Smooth muscle cell of the brain vasculature (primary cell): ENCODE results near the gene ETV3.

ENCODE experiments used
- DNase-seq: peaks from one replicate; pipeline ENCODE4 v3.0.0-alpha.2; 2012; ENCODE audit warnings: low read depth, low spot score

The ETV3 gene

DNA sequence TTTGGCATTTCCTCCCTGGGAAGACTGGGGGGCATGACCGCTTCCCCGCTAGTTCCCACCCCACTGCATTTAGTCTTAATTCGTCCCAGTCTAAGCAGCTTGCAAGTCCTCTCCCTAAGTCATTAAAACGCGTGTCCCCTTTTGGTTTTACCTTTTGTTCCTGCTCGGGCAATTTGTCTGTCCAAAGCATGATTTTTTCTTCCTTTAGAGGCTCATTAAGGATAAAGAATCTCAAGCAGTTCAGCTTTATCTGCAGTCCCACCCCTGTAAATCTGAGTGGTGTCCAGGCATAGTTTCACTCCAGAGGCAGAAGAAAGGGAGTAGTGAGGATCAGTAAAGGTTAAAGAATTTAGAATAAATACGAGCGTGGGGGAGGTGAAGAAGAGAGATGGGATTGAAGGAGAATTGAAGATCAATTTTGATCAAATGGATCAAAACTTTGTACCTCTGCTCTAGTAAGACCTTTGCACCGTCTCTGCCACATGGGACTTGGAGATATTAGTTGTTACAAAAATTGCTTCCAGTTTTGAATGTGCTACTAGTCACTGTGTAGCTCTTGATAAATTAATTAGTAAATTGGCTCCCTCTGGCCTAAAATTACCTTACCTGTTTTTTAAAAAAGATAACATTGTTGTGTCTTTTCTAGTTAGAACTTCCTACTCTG lies 989 bp upstream of the ETV3 start:
- no peak for DNase-seq

DNA sequence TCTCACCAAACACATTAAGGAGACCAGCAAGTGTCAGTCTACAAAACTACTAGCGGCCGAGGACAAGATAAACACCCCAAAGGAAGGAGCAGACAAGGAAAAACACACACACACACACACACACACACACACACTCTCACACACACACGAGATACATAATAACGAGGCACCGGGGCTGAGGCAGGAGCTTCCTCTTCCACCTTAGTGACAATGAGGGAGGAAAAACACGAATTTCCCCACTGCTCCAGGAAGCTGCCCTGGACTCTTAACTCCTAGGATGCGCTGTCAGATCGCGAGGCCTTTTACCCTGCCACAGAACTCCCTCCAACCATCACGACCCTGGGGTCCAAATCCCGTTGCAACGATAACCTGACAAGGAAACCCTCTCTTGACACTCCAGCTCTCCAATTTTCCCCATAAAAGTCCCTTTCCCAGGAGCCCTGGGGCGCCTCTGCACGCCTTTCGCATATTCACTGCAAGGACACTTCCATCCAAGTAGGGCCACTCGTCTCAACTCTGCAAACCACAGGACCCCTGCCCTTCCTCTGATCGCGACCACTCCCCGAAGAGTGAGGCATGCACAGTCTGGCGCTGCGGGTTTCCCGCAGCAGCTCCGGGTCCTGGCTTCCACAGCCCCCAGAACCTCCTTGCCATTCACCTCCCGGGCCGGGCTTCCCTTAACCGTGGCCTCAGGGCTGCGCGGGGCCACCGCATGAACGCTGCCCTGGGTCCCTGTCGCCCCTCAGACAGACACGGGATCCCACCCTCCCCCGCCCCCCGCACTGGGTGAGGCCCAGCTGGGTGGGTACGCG lies 581 bp downstream of the ETV3 start:
- DNase-seq: no peak

DNA sequence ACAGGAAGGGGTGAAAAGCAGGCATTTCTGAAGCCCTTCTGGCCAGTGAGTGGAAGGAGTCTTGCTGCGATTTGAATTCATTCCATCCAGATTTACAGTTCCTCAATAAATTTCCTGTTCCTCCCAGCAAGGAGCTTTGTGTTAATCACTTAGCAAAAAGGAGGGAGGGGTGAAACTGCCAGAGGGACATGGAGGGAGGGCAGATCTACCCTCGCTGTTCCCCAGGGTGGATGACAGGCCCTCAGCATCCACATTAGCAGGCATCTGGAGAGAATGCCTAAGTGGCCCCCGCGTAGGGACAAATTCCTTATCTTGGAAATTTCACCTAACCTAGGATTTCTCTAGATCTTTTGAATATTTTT lies 1.2 kb downstream of the ETV3 start:
- no peak for DNase-seq

DNA sequence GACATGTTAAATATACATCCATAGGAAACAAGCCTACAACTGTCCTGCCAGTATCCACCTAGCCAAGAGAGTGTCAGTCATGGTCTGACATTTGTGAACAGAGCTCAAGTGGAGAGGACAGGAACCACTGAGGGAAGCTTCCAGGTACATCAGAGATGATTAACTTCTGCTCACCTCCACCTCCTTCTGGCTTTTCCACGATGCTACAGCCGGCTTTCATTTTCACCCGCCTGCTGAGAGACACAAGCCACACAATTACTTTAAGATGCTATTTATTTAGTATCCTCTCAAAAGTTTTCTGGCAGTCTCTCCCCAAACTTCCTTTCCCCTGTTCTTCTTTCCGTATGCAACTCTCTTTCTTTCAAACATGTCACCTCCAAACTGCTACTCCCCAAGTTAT lies 2.1 kb downstream of the ETV3 start:
- DNase-seq: no peak

DNA sequence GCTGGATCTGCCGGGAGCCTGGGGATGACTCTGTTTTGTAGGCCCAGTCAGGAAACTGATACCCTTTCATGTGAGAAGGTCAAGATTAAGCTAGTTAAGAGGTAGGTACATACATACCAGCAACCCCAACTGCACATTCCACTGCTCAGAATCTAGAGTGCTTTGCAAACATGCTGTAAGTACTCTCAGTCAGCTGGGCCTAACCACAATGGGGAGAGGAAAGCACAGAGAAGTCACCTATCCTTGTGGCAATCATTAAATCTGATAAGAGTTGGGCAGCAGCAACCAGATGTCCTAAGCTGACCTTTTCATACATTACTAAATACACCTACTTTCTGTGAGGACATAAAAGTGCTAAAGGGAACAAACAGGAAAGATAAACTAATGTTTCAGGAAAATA lies 2.5 kb downstream of the ETV3 start:
- DNase-seq: no peak

DNA sequence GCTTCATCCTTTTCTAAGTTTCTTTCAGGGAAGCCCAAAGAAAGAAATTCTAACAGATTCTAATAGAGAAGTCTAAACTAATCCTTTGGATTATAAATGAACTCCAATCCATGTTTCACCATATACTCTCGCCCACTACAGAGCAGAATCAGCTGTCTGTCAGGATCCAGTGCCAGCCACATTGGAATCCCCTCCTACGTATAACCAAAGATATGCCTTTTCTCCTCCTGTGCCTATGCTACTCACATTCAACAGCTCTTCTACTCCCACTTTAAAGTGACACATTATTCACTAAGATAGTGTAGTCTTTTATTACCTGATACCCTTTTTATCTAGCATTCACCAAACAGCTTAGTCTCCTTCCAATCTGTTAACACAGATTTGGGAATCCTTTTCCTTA lies 3.1 kb downstream of the ETV3 start:
- DNase-seq: no peak

DNA sequence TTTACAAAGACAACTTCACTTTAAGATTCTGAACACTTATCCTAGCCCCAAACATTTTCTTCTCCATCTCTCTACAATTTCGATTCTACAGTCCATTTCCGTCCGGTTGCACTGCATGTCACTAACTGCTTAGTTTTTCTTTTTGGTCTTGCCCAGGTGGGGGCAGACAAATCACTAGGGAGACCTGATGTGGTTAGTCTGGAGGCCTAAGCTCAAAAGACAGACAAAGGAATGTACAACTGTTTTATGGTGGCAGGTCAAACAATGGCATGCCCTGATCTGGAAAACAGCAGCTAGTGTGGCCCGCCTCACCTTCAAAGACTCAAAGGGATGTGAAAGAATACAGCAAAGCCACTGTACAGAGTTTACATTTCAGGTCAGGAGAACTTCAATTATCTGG lies 3.8 kb downstream of the ETV3 start:
- no peak for DNase-seq

DNA sequence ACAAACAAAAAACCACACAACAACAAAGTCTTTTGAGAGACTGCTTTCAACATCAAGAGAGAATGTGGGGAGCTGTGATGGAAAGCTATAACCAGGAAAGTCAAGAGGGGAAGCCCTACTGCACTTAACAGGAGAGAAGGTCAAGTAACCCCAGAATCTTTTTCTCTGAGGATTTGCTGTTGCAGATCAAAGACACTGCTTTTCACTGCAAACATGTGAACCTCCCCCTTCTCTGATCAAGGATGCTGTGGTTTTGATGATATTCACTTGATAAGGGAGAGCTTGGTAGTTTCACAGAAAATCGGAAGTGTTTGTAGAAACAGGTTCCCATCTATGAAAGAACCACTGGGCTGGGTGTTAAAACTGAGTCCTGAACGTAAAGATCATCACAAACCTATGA lies 4.8 kb downstream of the ETV3 start:
- DNase-seq: no peak

DNA sequence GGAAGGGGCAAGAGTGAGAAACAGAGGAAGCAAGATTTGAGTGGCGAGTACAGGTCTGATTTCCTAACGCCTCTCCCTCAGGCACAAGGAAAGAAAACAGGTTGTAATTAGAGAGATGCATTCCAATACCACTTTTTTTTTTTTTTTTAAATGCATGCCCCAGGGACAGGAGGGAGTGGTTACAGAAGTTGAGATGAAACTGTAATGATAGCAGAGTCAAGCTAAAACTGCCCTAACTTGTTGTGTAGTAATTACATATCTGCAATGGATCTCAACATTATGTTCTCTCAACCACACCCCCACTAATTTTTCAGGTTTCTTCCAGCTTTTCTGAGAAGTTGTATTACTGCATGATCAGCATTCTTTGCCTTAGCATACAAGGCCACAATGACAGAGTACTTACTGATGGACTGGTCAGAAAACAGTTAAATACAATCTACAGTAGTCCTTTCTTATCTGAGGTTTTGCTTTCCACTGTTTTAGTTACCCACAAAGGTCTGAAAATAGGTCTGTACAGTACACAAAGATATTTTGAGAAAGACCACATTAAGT lies 5.5 kb downstream of the ETV3 start:
- no peak for DNase-seq

DNA sequence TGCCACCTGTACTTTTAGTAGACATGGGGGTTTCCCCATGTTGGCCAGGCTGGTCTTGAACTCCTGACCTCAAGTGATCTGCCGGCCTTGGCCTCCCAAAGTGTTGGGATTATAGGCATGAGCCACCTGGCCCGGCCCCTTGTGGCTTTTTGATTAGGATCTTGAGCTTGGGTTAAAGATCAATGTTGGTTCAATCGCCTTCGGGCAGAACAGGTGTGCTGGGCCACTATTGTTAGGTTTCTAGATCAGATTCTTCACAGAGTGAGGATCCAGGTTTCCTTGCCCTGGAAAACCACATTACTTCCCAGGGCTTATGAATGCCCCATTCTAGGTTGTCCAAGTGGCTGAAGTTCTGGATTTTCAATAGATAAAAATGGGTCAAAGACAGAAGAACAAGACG lies 6.1 kb downstream of the ETV3 start:
- DNase-seq: no peak

DNA sequence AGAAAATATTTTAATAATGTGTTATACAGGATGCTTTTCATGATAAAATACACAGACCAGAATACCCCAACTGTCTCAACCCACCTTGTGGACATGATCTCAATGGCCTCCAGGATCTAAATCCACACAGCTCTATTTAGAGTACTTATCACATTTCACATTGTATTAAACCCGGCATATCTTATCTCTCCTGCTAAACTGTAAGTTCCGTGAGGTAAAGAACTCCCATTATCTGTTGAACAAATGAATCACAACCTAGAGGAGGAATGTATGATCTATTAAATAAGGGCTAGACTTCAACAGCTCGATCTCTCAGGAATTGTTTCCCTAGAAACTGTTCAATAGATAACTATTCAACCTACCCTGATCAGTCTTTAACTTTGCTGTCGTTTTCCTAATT lies 6.9 kb downstream of the ETV3 start:
- DNase-seq: no peak

DNA sequence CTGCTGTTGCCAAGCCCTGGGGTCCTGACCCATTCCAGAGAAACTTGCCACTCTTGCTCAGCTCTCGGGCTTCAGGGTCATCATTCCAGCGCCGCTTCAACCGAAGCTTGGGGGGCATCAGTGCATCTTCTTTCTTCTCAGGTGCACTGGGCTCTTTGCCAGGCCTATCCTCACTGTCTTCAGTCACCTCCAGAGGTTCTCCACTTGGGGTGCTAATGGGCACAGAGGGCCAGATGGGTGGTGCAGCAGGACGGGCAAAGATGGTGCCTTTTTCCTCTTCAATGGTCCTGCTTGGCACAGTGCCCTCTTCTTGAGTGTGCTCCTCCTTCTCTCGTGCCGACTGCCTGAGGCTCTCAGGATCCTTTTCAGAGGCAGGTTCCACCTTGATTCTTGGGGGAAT lies 13.3 kb downstream of the ETV3 start:
- no peak for DNase-seq

DNA sequence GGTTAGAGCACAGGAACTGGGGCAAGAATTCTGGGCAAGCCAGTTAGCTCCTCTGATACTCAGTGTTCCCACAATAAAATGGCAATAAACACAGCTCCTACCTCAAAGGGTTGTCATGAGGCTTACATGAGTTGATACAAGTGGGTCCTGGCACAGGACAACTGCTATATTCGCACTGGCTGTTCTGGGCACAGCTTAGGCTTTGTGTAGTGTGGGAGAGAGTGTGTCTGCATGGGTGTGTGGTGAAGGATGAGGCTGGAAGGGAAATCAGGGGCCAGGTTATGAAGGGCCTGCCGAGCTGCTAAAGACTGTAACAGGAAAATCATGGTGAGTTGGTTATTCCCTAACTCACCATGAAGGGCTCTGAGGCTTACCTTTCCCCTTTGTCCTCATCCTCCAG lies 18.7 kb downstream of the ETV3 start:
- DNase-seq: no peak

DNA sequence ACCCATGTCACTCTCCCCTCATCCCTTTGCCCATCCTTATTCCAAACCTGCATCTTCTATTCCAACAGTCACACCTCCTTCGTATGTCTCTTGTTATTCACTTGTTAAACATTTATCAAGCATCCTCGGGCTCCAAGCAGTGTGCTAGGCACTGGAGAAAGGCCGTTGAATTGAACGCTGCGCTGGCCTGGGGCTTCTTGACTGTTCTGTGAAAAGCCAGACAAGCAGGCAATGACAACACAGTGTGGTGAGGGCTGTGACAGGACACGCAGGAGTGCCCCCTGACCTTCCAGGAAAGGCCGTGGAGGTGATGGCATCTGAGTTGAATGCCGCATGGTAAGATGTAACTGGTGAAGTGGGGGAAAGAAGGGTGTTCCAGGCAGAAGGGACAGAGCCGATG lies 19.2 kb downstream of the ETV3 start:
- DNase-seq: no peak

DNA sequence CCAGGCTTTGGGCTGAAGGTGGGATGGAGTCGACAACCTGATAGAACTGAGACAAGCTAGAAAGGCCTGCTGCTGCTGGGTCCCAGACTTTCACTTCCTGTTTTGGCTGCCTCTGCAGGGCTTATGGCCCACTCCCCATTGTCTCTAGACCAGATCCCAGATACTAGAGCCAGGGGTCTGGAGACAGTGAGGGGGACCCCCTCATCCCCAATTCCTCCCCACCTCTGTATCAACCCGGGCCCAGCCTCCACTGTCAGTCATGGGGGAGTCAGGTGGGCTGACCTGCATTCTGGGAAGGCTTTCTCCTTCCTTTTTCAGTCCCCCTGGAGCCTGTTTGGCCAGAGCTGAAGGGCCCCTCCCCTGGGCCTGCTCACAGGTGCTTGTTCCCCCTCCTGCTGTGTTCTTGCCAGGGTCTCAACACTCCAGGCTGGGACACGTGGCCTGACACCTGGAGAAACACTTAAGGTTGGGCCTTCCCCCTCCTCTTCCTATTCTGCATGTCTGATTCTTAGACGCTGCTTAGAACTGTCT lies 20.6 kb downstream of the ETV3 start:
- DNase-seq: no peak

DNA sequence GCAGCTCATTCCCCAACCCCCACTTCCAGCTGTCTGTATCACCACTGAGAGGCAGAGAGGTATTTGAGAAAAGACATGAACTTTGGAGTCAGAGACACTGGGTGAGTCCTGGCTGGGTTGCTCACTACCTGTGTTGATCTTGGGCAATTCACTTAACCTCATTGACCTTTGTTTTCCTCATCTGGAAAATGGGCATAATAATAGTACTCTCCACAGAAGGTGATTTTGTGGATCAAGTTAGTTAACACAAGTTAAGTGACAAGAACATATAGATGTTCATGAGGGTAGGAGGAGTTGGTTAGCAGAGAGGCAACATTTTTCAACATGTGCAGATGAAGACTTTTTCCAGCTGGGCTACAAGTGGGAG lies 21.5 kb downstream of the ETV3 start:
- no peak for DNase-seq

DNA sequence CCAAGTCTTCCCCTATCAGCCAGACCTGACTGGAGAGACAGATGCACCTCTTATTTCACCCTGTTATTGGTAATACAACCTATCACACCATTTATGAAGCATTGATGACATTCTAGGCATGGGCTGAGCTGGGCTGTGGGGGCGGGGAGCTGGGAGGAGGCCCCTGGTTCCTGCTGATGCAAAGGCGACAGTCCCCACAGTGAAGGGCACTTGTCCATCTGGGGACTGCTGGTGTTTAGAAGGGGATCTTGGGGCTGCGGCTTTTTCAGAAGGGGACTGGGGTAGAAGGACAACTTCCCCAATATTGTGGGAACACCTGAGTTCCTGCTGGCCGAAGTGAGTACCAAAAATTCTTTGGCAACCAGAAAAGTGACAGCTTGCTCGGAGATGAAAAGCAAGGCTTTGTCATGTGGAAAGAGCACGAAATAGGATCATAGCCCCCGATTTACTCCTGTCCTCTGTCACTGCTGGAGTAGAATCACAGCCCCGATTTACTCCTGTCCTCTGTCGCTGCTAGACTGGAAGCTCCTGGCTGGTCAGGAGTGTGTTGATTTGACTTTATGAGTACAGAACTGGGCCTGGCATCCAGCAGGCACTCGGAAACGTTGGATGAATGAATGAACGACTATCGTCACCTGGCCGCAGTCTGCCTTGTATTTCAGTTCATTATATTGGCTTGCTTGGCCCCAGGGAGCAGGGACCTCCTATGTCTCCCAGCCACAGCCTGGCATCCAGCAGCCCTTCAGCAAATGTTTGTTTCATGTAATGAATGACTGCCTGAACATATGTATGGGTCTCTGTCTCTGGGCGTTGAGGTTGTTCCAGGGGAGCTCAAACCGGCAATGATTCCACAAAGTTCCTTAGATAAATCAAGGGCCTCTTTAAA lies 22.1 kb downstream of the ETV3 start:
- no peak for DNase-seq

DNA sequence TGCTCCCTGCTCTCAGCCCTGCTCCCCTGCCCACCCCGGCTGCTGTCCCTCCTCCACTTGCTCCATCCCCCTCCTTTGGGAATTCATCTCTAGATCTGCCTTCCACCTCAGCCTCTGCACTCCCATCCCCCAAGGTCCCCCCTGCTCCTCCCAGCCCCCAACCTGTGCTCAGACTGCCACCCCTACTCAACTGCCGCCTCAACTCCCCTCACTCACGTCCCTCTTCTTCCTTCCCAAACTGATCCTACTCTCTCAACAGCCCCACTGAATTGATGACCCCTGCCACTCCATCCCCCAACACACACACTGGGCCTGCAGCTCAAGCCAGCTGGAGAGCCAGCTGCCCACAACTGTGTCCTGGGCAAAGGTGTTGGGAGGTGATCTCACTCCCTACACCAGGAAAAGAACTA lies 22.8 kb downstream of the ETV3 start:
- no peak for DNase-seq

DNA sequence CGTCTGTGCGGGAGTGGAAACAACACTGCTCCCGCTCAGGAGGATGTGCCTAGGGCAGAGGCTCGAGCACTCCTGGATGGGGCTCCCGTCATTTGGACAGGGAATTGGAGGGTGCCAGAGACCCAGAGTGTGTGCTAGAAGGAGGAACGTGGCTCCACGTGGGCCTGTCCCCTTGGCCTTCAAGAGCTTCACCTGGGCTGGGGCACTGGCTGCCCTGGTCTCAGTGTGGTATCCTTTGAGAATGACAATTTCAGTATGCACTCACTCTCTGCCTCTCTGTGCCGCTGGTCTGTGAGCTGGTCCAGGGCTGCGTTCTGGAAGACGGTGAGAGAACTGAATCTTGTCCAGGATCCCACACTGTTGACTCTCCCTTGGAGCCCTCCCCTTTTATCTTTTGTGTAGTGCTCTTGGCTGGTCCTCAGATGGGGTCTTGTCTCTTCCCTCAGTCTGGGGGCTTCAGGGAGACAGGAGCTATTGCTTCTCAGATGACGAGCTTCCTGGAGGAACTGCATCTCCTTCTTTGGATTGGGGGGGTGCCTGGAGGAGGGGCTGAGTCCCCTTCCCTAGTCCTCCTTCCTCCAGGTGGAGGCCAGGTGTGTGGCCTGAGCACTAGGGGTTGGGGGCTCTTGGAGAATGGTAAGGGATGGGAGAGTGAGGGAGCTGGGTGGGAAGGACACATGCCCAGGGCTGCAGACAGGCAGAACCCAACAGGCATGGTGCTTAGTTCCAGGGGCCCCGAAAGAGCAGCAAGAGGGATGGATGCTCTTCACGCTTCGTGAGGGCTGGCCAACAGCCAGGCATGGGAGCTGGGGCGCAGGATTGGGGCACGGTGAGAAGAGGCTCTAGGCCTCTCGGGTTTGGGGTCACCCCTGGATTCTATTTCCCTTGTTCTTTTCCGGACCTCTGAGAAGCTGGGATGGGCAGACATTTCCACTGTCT lies 23.7 kb downstream of the ETV3 start:
- DNase-seq: no peak

DNA sequence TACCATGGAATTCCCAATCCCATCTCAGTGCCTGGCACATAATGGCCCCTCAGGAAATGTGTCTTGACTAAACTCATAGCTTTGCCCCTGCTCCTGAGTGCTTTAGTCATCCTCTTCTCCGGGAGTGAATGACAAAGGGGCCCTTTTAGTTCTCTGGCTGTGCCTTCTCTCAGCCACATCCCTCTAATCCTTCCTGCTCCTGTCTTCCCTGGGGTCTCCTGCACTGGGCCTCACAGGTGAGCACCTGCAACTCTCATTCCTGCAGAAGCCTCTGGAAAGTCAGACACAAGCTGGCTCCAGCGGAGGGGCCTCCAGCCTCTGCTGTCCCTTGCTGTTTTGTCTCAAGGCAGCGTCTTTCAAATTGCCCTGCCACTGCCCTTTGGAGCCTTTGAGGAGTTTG lies 24.6 kb downstream of the ETV3 start:
- DNase-seq: no peak

DNA sequence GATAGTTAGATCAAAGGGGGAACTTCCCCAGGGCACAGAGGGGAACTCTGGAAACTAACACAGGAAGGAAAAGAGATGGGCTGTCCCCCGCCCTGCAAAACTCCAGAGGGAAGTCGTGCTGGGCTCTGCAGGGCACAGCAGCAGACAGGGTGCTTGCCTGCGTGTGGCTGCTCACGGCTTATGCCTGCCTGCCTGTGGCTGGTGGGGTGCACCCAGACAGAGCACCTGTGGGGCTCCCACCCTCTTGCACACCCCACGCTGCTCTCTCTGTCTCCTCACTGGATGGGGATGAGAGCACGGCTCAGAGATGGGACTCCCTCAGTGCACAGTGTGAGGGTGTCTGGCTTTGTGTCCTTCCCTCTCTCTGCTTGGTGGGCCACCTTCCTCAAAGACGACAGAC lies 25.1 kb downstream of the ETV3 start:
- no peak for DNase-seq
